ENCODE results near the gene CDC42EP4.

- TF ChIP-seq POLR2AphosphoS5 (IDR thresholded peaks at IDR 0.05) (no peak), CTCF (IDR thresholded peaks at IDR 0.05) (no peak), POLR2A (IDR thresholded peaks at IDR 0.05) (no peak), EP300 (IDR thresholded peaks at IDR 0.05) (no peak)
These were observed 59.9 kb downstream of the CDC42EP4 start for GRCh38 chr17:73251871-73252270.

All from stomach (tissue), 4 donors.